Neural progenitor cell (in vitro differentiated cells): ENCODE results near the gene PLAC1. TPM values are rescaled to one million over a fixed set of nuclear protein-coding genes. Genes with fewer than 3 reads are reported as not detected.

Experiments used
- DNase-seq: peaks from one replicate; pipeline ENCODE4 v3.0.0-alpha.2; 2016; ENCODE audit warnings: low spot score
- H2AFZ ChIP-seq: fragments of 200-600 bp; sonication (generic); replicated peaks from 2 replicates; pipeline ENCODE4 v1.6.1; 2016; ENCODE audit warnings: antibody characterized with exemption
- H3F3A ChIP-seq: fragments of 200-600 bp; sonication (generic); 2 replicates; pipeline ENCODE4 v1.6.1; 2016; ENCODE audit warnings: antibody characterized with exemption, low read depth
- H3K27ac ChIP-seq: fragments of 200-600 bp; sonication (generic); 2 replicates; pipeline ENCODE4 v1.5.1; 2016; ENCODE audit warnings: mild to moderate bottlenecking
- H3K27me3 ChIP-seq: fragments of 200-600 bp; sonication (generic); 2 replicates; pipeline ENCODE4 v1.6.1; 2016; ENCODE audit warnings: mild to moderate bottlenecking, moderate library complexity
- H3K36me3 ChIP-seq: fragments of 200-600 bp; sonication (generic); 2 replicates; pipeline ENCODE4 v1.5.1; 2016
- H3K4me1 ChIP-seq: fragments of 200-600 bp; sonication (generic); 2 replicates; pipeline ENCODE4 v1.6.1; 2016; ENCODE audit warnings: mixed run types
- H3K4me2 ChIP-seq: fragments of 200-600 bp; sonication (generic); 2 replicates; pipeline ENCODE4 v1.6.1; 2016
- H3K4me3 ChIP-seq: fragments of 200-600 bp; sonication (generic); 2 replicates; pipeline ENCODE4 v1.5.1; 2016
- H3K79me2 ChIP-seq: fragments of 200-600 bp; sonication (generic); 2 replicates; pipeline ENCODE4 v1.6.1; 2016; ENCODE audit warnings: low read depth
- H3K9ac ChIP-seq: fragments of 200-600 bp; sonication (generic); 2 replicates; pipeline ENCODE4 v1.6.1; 2016
- H3K9me3 ChIP-seq: fragments of 200-600 bp; sonication (generic); 2 replicates; pipeline ENCODE4 v1.5.1; 2016; ENCODE audit warnings: low read depth
- H4K20me1 ChIP-seq: fragments of 200-600 bp; sonication (generic); 2 replicates; pipeline ENCODE4 v1.6.1; 2016; ENCODE audit warnings: low read depth
- H3K27ac Mint-ChIP-seq: 3 replicates; pipeline ENCODE4 v1.8.0; 2021; ENCODE audit warnings: mixed read lengths
- H3K27me3 Mint-ChIP-seq: 2 replicates; pipeline ENCODE4 v1.8.0; 2022; ENCODE audit warnings: low read depth, mild to moderate bottlenecking, inconsistent platforms, moderate library complexity, mixed read lengths; ENCODE audit not compliant: insufficient read depth
- H3K36me3 Mint-ChIP-seq: 3 replicates; pipeline ENCODE4 v1.8.0; 2021; ENCODE audit warnings: mixed read lengths
- H3K4me1 Mint-ChIP-seq: 3 replicates; pipeline ENCODE4 v1.8.0; 2021; ENCODE audit warnings: mixed read lengths
- H3K4me3 Mint-ChIP-seq: 3 replicates; pipeline ENCODE4 v1.8.0; 2021; ENCODE audit warnings: mild to moderate bottlenecking, moderate library complexity, mixed read lengths
- H3K9me3 Mint-ChIP-seq: 3 replicates; pipeline ENCODE4 v1.8.0; 2020; ENCODE audit warnings: mixed read lengths
- CTCF ChIP-seq: fragments of 200-600 bp; sonication (generic); IDR thresholded peaks from 2 replicates; pipeline ENCODE4 v1.5.1; 2017; ENCODE audit warnings: antibody characterized with exemption, mild to moderate bottlenecking
- EZH2 ChIP-seq: fragments of 200-600 bp; sonication (generic); IDR thresholded peaks from 2 replicates; pipeline ENCODE4 v1.6.1; 2017; ENCODE audit warnings: antibody characterized with exemption, mild to moderate bottlenecking, moderate library complexity
- EZH2phosphoT487 ChIP-seq: fragments of 200-600 bp; sonication (generic); IDR thresholded peaks from 2 replicates; pipeline ENCODE4 v1.6.1; 2017; ENCODE audit warnings: antibody characterized with exemption
- total RNA-seq: library from RNA; depleted of rRNA; stranded (reverse); fragments of >200 nt; gene quantifications from 2 replicates; pipeline ENCODE4 v1.2.3, GENCODE V29; 2015; ENCODE audit warnings: low replicate concordance

Gene PLAC1
- total RNA-seq, 1 donor from 2014 or later = not detected

DNA sequence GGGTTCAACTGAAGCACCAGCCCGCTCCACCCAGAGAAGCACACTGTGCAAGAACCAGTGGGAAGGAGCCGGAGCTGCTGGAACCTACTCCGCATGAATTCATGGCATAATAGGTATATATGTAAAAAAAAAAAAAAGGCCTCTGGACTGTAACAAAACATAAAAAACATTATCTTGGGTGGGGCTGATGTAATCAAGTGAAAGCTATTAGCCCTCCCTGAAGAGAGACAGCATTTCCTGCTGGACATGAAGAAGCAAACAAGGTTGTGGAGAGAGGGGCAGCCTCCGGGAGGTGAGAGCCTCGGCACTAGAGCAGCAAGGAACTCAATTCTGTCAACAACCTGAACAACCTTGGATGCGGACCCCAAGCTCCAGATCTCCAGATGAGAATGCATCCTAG lies 50.7 kb downstream of the PLAC1 start:
- Mint-ChIP-seq H3K4me3 (no peak overlapping the region), H3K9me3 (peaks cover 4% of the 10 kb centered on the region), H3K4me1 (peaks cover 10% of the 10 kb centered on the region), H3K27ac (no peak overlapping the region), H3K36me3 (no peaks in the 10 kb centered on the region), H3K27me3 (peaks cover 4% of the 10 kb centered on the region)
- Histone ChIP-seq H3K36me3 (no peaks in the 10 kb centered on the region), H3K27me3 (no peaks in the 10 kb centered on the region), H3F3A (no peaks in the 10 kb centered on the region), H2AFZ (no peak overlapping the region), H3K4me3 (no peak overlapping the region), H3K4me2 (no peak overlapping the region), H3K79me2 (no peaks in the 10 kb centered on the region), H4K20me1 (no peaks in the 10 kb centered on the region), H3K4me1 (no peaks in the 10 kb centered on the region), H3K9ac (no peak overlapping the region), H3K27ac (no peak overlapping the region), H3K9me3 (peaks cover under 1% of the 10 kb centered on the region)
- no peak for DNase-seq
- TF ChIP-seq EZH2 (no peak), CTCF (no peak)

DNA sequence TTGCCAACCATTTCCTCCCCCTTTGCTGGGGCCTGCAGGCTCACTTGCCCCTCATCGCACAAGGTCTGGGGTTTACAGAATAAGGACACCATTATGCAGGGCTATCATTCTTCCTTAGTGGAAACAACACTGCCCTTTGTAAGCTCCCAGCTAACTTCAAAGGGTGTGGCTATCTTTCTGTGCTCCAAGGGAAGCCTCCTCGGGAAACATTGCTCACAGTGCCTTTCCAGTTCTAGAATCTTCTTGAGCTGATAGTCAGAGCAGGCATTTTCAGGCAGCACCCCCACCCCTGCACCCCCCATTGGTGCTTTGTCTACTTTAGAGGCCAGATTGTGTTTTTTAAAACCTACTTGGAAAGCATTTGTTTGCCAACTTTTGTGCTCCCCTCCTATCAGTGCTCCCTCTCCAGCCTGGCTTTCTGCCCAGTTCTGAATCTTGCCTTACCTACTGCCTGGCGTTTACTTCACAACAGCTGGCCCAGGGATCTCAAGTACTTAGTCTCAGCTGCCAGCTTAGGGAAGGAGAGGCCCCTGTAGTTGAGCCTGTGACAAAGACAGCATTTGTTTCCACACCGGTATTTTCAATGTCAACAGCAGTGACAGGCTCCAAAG lies 53.5 kb downstream of the PLAC1 start:
- no peaks in the 10 kb centered on the region for H3K4me1 ChIP-seq
- peaks cover 6% of the 10 kb centered on the region for H3K27me3 Mint-ChIP-seq
- H3K9me3 ChIP-seq = peaks cover 7% of the 10 kb centered on the region
- H3K27me3 ChIP-seq = no peaks in the 10 kb centered on the region
- no peak overlapping the region for H3K4me3 Mint-ChIP-seq
- no peaks in the 10 kb centered on the region for H3F3A ChIP-seq
- H3K9ac ChIP-seq = no peak overlapping the region
- H3K4me1 Mint-ChIP-seq = peaks cover 10% of the 10 kb centered on the region
- H3K4me3 ChIP-seq = no peak overlapping the region
- DNase-seq = no peak
- H2AFZ ChIP-seq = no peak overlapping the region
- TF ChIP-seq CTCF (no peak), EZH2 (no peak), EZH2phosphoT487 (no peak)
- H3K4me2 ChIP-seq = no peak overlapping the region
- H3K36me3 ChIP-seq = no peaks in the 10 kb centered on the region
- no peaks in the 10 kb centered on the region for H3K79me2 ChIP-seq
- no peak overlapping the region for H3K27ac Mint-ChIP-seq
- no peaks in the 10 kb centered on the region for H4K20me1 ChIP-seq
- H3K36me3 Mint-ChIP-seq = no peaks in the 10 kb centered on the region
- H3K27ac ChIP-seq = no peak overlapping the region
- H3K9me3 Mint-ChIP-seq = peaks cover 9% of the 10 kb centered on the region

DNA sequence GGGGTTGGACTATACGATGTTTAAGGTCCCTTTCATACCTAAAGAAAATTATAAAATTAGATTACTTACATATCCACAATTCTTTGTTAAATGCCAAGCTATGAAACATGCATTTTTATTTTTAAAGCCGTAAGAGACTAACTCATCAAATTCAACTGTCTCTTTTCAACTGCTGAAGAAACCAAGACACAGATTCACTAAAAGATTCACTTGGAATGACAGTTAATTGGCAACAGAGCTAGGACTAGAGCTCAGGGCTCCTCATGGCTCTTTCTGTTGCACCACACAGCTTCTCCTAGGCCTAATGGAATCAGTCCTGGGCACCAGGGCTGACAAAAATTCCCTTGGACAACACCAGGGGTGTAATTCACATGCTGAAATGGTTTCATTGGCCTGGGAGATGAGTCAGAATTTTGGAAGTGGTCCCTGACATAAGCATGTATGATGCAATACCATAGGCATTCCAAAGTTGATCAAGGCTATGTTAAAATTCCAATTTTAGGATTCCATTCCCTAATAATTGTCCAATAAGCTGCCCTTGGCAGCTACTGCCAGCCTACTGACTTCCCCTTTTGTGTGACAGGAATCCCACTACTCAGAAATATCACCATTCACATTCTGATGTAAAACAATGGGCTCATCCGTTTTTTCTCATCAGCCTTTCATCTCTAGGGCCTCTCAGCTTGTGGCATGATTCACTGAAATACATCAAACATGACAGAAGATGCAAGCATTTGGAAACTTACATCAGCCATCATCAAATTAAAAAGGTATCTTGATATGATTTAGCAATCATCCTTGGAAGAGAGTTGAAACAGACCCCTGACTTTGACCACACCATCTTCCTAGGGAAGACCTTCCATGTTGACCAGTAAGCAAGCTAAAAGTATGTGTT lies 54.2 kb downstream of the PLAC1 start:
- H3K4me1 ChIP-seq = no peaks in the 10 kb centered on the region
- no peak overlapping the region for H3K4me3 Mint-ChIP-seq
- no peaks in the 10 kb centered on the region for H3K79me2 ChIP-seq
- no peaks in the 10 kb centered on the region for H4K20me1 ChIP-seq
- peaks cover 7% of the 10 kb centered on the region for H3K9me3 ChIP-seq
- H3K36me3 Mint-ChIP-seq = no peaks in the 10 kb centered on the region
- H3K27ac ChIP-seq = no peak overlapping the region
- H3K9me3 Mint-ChIP-seq = peaks cover 9% of the 10 kb centered on the region
- no peaks in the 10 kb centered on the region for H3F3A ChIP-seq
- H3K4me1 Mint-ChIP-seq = peaks cover 13% of the 10 kb centered on the region
- no peaks in the 10 kb centered on the region for H3K27me3 ChIP-seq
- H3K4me2 ChIP-seq = no peak overlapping the region
- no peak overlapping the region for H3K9ac ChIP-seq
- no peak overlapping the region for H3K4me3 ChIP-seq
- no peak overlapping the region for H2AFZ ChIP-seq
- H3K27ac Mint-ChIP-seq = peak overlapping the region; percentile 43
- TF ChIP-seq EZH2phosphoT487 (no peak), CTCF (no peak), EZH2 (no peak)
- DNase-seq = no peak
- no peaks in the 10 kb centered on the region for H3K36me3 ChIP-seq
- peaks cover 6% of the 10 kb centered on the region for H3K27me3 Mint-ChIP-seq
